HG03442 (cell line): Measurements from ENCODE around the gene ZYG11B.
"Not testable (repeated sequence)": the region's sequence is repeated elsewhere in the genome, so short reads cannot be mapped to it uniquely, and the experiment has no call there.

ENCODE experiments used
- ATAC-seq: cut with Tn5 transposase; IDR thresholded peaks from one replicate; pipeline ENCODE4 v1.9.1; 2021; ENCODE audit warnings: mild to moderate bottlenecking, moderate library complexity; ENCODE audit not compliant: unreplicated experiment

ZYG11B gene

DNA sequence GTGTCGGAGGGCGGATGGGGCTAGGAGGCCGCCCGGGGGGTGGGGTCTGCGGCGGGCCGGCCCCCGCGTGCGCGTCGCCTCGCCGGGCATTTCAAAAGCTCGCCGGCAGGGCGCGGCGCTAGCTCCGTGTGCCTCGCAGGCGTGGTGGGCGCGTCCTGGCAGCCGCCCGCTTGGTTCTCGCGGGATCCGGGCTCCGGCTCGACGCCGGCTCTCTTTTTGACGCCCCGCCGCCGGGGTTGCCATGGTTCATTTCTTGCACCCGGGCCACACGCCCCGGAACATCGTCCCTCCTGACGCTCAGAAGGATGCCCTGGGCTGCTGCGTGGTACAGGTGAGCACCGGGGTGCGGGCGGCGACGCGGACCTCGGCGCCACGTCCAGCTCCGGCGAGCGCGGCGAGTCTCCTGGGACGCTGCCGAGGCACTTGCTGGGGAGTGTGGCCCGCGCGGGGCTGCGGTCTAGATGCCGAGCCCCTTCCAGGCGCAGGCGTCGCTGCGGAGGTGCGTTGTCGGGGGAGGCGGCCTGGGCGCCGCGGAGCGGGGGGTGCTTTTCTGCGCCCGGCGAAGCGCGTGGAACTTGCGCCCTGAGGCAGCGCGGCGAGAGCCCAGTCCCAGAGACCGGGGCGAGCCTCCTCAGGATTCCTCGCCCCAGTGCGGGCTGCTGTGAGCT, 116.5 kb downstream of the ZYG11B start, which contains the start of gene ZYG11A:
Gene ZYG11A, plus strand, starts transcription at position 118 of the 668 bp plus-strand sequence. Its CDS starts 124 bp downstream, at position 242.
- ATAC-seq: peak; percentile 86

- ATAC-seq: not testable (repeated sequence)
These were observed 118.9 kb downstream of the ZYG11B start for GRCh38 chr1:52845119-52845518.

- ATAC-seq: no peak
These were observed 122.2 kb downstream of the ZYG11B start for GRCh38 chr1:52848423-52848822.

DNA sequence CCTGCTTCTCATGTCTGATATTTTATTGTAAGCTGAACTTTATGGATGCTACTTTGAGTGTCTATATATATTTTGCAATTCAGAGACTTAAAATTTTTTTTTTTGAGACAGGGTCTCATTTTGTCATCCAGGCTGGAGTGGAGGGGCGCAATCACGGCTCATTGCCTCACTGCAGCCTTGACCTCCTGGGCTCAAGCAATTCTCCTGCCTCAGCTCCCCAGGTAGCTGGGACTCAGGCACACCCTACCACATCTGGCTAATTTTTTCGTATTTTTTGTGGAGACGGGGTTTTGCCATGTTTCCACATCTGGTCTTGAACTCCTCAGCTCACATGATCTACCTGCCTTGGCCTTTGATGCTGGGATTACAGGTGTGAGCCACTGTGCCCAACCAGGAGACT, 124.7 kb downstream of the ZYG11B start:
- no peak for ATAC-seq

DNA sequence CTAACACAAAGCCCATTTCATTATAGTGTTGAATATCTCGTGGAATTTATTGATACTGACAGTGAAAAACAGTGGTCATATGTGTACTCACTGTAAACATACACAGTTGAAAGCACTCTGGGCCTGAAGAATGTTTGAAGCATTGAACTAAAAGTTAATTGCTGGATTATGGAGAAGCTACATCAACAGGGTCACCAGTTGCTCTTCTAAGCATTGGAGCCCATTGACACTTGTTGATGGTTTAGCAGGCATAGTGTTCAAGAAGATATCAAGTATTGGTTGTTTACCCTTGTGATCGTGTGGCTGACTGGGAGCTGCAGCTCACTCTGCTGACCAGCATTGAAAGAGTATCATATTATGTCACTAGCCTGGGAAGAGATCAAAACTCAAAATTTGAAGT, 126.6 kb downstream of the ZYG11B start:
- no peak for ATAC-seq

- no peak for ATAC-seq
These were observed 129.3 kb downstream of the ZYG11B start for GRCh38 chr1:52855584-52855983.

DNA sequence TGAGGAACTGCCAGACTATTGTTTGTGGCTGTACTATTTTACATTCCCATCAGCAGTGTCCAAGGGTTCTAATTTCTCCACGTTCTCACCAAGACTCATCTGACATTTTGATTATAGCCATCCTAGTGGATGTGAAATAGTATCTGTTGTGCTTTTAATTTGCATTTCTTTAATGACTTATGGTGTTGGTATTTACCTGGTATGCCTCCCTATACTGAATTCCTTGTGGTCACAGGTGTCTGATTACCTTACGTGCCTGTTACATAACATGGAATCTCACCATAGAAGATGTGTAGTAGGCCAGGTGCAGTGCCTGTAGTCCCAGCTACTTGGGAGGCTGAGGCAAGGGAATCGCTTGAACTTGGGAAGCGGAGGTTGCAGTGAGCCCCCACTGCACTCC, 129.8 kb downstream of the ZYG11B start:
- no peak for ATAC-seq

GRCh38 chr1:52857443-52857842, 131.2 kb downstream of the ZYG11B start:
- no peak for ATAC-seq

DNA sequence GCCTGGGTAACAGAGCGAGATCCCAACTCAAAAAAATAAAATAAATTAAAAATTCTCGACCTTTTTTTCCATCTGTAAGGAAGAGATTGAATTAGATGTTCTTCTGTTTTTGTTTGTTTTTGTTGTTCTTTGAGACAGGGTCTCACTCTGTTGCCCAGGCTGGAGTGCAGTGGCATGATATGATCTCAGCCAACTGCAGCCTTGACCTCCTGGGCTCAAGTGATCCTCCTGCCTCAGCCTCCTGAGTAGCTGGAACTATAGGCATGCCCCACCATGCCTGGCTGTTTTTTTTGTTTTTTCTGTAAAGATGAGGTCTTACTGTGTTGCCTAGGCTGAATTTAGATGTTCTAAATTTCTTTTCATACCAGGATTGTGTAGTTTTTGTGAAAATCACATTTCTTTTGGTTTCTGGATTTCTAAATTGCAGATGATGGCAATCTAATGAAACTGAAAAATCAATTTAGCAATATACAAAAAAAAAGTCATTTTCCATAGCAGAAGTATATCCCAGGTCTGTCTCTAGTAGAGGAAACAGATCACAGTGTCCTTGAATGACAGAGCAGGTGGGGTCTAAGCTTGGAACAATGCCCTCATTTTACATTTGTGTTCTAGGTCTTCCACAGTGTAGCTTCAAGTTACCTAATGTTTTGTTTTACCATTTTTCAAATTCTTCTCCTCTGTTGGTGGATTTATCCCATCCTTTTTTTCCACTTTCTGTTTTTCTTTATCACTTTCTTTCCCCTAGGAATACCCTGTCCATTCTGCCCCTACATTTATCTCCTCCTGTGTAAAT, 136.6 kb downstream of the ZYG11B start:
- no peak for ATAC-seq

DNA sequence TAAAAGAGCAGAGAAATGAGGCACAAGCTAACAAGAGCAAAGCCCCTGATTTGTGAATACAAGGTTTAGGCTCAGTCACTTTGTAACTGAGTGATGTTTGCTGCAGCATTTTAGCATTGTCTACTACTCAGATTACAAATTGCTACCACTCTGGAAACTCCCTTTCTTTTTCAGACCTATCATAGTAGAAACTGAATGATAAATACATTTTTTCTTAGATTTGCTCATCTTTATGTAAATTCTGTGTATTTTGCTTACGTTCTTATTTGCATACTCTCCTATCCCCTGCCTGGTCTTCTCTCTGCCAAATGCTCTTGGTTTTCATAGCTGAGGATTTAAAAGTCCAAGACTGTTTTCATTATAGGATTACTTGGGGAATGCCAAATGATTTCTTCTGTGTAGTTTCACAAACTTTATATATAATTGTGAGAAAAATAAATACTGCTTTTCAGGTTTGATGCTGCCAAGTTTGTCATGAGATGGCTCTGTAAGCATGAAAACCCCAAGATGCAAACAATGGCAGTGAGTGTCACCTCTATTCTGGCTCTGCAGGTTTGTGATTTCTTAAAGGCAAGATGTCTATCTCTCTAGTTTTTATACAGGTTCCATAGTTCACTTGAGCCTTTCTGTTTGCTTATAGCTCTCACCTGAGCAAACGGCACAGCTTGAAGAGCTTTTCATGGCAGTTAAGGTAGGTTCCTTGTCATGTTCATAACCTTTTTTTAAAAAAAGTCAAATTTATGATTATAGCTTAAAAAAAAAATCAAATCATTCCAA, 141.0 kb downstream of the ZYG11B start:
- peak; percentile 92 for ATAC-seq

DNA sequence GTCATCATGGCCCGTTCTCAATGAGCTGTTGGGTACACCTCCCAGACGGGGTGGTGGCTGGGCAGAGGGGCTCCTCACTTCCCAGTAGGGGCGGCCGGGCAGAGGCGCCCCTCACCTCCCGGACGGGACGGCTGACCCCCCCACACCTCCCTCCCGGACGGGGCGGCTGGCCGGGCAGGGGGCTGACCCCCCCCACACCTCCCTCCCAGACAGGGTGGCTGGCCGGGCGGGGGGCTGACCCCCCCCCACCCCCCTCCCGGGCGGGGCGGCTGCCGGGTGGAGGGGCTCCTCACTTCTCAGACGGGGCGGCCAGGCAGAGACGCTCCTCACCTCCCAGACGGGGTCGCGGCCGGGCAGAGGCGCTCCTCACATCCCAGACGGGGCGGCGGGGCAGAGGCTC, 143.5 kb downstream of the ZYG11B start:
- not testable (repeated sequence) for ATAC-seq

GRCh38 chr1:52876843-52877242, 150.6 kb downstream of the ZYG11B start:
- no peak for ATAC-seq
